ENCODE results near the gene ZNF688.

ZNF688 gene

DNA sequence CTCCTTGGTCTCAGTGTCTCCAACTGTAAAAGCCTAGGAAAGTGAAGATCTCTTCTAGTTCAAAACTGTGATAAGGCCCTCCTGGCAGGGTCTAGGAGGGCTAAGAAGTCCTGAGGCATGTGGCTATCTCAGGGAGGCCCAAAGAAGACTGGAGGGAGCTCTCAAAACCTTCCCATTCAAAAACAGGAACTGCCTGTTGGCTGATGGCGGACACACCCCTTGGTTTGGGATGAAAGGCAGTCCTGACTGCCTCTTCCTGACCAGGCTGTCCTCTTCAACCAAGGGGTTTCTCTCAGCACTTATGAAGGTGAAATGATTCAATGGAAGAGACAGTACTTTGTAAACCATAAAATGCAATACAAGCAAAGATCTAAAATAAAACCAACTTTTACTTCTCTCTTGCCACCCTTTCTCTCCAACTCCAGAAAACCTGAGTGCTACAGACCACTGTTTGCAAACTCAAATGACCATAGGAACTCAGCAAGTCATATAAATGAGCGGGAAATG lies 18.1 kb downstream of the ZNF688 start:
- no peak for TF ChIP-seq TOX (CRISPR knock-in tag; IDR thresholded peaks at IDR 0.05; ENCODE audit: borderline replicate concordance)
- TF ChIP-seq PPARA (CRISPR knock-in tag; IDR thresholded peaks at IDR 0.05; ENCODE audit: borderline replicate concordance) = no peak
- no peak for TF ChIP-seq CSRNP3 (CRISPR knock-in tag; IDR thresholded peaks at IDR 0.05)
- TF ChIP-seq SNAI2 (CRISPR knock-in tag; IDR thresholded peaks at IDR 0.05) = no peak
- no peak for TF ChIP-seq TCF4 (CRISPR knock-in tag; IDR thresholded peaks at IDR 0.05; ENCODE audit: borderline replicate concordance)
- TF ChIP-seq CSDC2 (CRISPR knock-in tag; IDR thresholded peaks at IDR 0.05) = no peak
- no peak for TF ChIP-seq OSR1 (CRISPR knock-in tag; IDR thresholded peaks at IDR 0.05)
- no peak for TF ChIP-seq ZNF8 (CRISPR knock-in tag; IDR thresholded peaks at IDR 0.05)
- TF ChIP-seq, protein P1, sequence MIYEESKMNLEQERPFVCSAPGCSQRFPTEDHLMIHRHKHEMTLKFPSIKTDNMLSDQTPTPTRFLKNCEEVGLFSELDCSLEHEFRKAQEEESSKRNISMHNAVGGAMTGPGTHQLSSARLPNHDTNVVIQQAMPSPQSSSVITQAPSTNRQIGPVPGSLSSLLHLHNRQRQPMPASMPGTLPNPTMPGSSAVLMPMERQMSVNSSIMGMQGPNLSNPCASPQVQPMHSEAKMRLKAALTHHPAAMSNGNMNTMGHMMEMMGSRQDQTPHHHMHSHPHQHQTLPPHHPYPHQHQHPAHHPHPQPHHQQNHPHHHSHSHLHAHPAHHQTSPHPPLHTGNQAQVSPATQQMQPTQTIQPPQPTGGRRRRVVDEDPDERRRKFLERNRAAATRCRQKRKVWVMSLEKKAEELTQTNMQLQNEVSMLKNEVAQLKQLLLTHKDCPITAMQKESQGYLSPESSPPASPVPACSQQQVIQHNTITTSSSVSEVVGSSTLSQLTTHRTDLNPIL (CRISPR knock-in tag; IDR thresholded peaks at IDR 0.05; ENCODE audit: low read depth) = no peak
- TF ChIP-seq GLIS3 (CRISPR knock-in tag; IDR thresholded peaks at IDR 0.05) = no peak
- no peak for TF ChIP-seq BACH2 (CRISPR knock-in tag; IDR thresholded peaks at IDR 0.05; ENCODE audit: borderline replicate concordance)
- no peak for TF ChIP-seq ZFP3 (CRISPR knock-in tag; IDR thresholded peaks at IDR 0.05)
- no peak for TF ChIP-seq ISL1 (CRISPR knock-in tag; IDR thresholded peaks at IDR 0.05)
- no peak for TF ChIP-seq TSHZ2 (CRISPR knock-in tag; IDR thresholded peaks at IDR 0.05)
- no peak for TF ChIP-seq ZNF565 (CRISPR knock-in tag; conservative IDR thresholded peaks at IDR 0.05; ENCODE audit: low read depth)
- ATAC-seq = no peak

DNA sequence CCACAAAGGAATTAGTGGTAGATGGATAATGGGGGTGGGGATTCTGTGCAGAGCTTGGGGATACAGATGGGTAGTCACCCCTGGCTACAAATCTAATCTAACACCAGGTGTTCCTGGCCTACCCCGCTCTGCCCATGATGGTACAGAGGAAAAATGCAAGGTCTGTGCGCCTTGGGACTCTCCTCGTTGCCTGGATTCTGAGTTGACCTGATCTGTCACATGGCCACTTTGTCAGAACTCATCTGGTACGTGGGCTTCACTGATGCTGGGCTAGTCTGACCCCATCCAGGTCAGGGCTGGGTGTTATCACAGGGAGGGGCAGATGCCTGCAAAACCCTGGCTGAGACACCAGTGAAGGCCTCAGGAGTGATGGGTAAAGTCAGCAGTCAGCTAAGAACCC lies 18.6 kb downstream of the ZNF688 start:
- TF ChIP-seq ZNF565 (CRISPR knock-in tag; conservative IDR thresholded peaks at IDR 0.05; ENCODE audit: low read depth) (no peak), CSRNP3 (CRISPR knock-in tag; IDR thresholded peaks at IDR 0.05) (no peak), ZNF8 (CRISPR knock-in tag; IDR thresholded peaks at IDR 0.05) (no peak), ZFP3 (CRISPR knock-in tag; IDR thresholded peaks at IDR 0.05) (no peak), BACH2 (CRISPR knock-in tag; IDR thresholded peaks at IDR 0.05; ENCODE audit: borderline replicate concordance) (no peak), ZNF70 (CRISPR knock-in tag; IDR thresholded peaks at IDR 0.05) (no peak), SNAI2 (CRISPR knock-in tag; IDR thresholded peaks at IDR 0.05) (no peak), TCF4 (CRISPR knock-in tag; IDR thresholded peaks at IDR 0.05; ENCODE audit: borderline replicate concordance) (no peak)
- TF ChIP-seq, protein P1 (CRISPR knock-in tag; IDR thresholded peaks at IDR 0.05; ENCODE audit: low read depth) = no peak
- no peak for ATAC-seq

DNA sequence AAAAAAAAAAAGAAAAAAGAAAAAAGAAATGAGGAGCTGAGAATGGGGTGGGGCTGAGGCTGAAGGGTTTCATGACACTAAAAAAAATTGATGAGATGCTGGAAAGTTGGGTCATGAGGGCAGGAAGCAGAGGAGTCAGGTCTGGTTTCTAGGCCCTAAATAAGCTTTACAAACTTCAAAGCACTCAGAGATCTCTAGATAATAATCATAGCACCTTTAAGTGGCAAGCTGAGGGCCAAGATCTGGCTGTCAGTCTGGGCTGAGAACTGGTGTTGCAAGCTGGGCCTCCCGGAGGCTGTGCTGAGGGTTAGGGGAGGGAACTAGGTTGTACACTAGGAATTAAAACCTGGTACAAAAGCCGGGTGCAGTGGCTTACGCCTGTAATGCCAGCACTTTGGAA lies 19.7 kb downstream of the ZNF688 start:
- ATAC-seq = no peak
- TF ChIP-seq OSR1 (CRISPR knock-in tag; IDR thresholded peaks at IDR 0.05) (no peak), POU6F1 (CRISPR knock-in tag; IDR thresholded peaks at IDR 0.05; ENCODE audit: borderline replicate concordance, low read depth) (no peak), ZC3H10 (CRISPR knock-in tag; IDR thresholded peaks at IDR 0.05) (no peak), TOX (CRISPR knock-in tag; IDR thresholded peaks at IDR 0.05; ENCODE audit: borderline replicate concordance) (no peak), GLIS3 (CRISPR knock-in tag; IDR thresholded peaks at IDR 0.05) (no peak), ZNF565 (CRISPR knock-in tag; conservative IDR thresholded peaks at IDR 0.05; ENCODE audit: low read depth) (no peak), ESRRG (CRISPR knock-in tag; IDR thresholded peaks at IDR 0.05) (no peak), CSDC2 (CRISPR knock-in tag; IDR thresholded peaks at IDR 0.05) (no peak), ZFP3 (CRISPR knock-in tag; IDR thresholded peaks at IDR 0.05) (no peak), ZNF8 (CRISPR knock-in tag; IDR thresholded peaks at IDR 0.05) (no peak), SNAI2 (CRISPR knock-in tag; IDR thresholded peaks at IDR 0.05) (no peak), ISL1 (CRISPR knock-in tag; IDR thresholded peaks at IDR 0.05) (no peak), ARNTL (CRISPR knock-in tag; IDR thresholded peaks at IDR 0.05; ENCODE audit: borderline replicate concordance, low read depth) (no peak), RARB (CRISPR knock-in tag; IDR thresholded peaks at IDR 0.05) (no peak), ZFP30 (CRISPR knock-in tag; IDR thresholded peaks at IDR 0.05) (no peak)
- TF ChIP-seq, protein P1 (CRISPR knock-in tag; IDR thresholded peaks at IDR 0.05; ENCODE audit: low read depth) = no peak
- TF ChIP-seq, protein P2, sequence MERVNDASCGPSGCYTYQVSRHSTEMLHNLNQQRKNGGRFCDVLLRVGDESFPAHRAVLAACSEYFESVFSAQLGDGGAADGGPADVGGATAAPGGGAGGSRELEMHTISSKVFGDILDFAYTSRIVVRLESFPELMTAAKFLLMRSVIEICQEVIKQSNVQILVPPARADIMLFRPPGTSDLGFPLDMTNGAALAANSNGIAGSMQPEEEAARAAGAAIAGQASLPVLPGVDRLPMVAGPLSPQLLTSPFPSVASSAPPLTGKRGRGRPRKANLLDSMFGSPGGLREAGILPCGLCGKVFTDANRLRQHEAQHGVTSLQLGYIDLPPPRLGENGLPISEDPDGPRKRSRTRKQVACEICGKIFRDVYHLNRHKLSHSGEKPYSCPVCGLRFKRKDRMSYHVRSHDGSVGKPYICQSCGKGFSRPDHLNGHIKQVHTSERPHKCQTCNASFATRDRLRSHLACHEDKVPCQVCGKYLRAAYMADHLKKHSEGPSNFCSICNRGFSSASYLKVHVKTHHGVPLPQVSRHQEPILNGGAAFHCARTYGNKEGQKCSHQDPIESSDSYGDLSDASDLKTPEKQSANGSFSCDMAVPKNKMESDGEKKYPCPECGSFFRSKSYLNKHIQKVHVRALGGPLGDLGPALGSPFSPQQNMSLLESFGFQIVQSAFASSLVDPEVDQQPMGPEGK (CRISPR knock-in tag; IDR thresholded peaks at IDR 0.05; ENCODE audit: borderline replicate concordance) = no peak
